ENCODE measurements around the gene B3GNT8. TPM values are rescaled to one million over a fixed set of nuclear protein-coding genes. Genes with fewer than 3 reads are reported as not detected.

The B3GNT8 gene
- total and polyA plus RNA-seq, 2 of the 8 experiments (the other 6 are each of a cell fraction or from before 2014, with no cell fraction given): 0.67 to 0.86 TPM

DNA sequence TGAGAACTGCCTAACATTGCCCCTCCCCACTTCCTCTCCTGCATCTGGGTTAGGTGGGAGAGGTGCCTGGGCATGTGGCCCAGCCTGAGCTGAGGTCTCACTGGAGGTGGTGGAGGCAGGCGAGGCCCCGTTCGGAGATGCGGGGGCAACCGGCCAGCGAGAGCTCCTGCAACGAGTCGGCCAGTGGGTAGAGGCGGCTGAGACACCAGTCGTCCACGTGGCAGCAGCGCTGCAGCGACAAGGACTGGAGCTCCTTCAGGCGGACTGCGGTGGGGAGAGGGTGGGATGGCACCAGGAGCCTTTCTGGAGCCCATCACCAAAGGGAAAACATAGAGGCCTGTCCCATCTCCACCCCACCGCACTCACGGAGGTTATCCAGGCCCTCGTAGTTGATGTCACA lies 6.0 kb upstream of the B3GNT8 start (continued):
- TF ChIP-seq, protein P1, sequence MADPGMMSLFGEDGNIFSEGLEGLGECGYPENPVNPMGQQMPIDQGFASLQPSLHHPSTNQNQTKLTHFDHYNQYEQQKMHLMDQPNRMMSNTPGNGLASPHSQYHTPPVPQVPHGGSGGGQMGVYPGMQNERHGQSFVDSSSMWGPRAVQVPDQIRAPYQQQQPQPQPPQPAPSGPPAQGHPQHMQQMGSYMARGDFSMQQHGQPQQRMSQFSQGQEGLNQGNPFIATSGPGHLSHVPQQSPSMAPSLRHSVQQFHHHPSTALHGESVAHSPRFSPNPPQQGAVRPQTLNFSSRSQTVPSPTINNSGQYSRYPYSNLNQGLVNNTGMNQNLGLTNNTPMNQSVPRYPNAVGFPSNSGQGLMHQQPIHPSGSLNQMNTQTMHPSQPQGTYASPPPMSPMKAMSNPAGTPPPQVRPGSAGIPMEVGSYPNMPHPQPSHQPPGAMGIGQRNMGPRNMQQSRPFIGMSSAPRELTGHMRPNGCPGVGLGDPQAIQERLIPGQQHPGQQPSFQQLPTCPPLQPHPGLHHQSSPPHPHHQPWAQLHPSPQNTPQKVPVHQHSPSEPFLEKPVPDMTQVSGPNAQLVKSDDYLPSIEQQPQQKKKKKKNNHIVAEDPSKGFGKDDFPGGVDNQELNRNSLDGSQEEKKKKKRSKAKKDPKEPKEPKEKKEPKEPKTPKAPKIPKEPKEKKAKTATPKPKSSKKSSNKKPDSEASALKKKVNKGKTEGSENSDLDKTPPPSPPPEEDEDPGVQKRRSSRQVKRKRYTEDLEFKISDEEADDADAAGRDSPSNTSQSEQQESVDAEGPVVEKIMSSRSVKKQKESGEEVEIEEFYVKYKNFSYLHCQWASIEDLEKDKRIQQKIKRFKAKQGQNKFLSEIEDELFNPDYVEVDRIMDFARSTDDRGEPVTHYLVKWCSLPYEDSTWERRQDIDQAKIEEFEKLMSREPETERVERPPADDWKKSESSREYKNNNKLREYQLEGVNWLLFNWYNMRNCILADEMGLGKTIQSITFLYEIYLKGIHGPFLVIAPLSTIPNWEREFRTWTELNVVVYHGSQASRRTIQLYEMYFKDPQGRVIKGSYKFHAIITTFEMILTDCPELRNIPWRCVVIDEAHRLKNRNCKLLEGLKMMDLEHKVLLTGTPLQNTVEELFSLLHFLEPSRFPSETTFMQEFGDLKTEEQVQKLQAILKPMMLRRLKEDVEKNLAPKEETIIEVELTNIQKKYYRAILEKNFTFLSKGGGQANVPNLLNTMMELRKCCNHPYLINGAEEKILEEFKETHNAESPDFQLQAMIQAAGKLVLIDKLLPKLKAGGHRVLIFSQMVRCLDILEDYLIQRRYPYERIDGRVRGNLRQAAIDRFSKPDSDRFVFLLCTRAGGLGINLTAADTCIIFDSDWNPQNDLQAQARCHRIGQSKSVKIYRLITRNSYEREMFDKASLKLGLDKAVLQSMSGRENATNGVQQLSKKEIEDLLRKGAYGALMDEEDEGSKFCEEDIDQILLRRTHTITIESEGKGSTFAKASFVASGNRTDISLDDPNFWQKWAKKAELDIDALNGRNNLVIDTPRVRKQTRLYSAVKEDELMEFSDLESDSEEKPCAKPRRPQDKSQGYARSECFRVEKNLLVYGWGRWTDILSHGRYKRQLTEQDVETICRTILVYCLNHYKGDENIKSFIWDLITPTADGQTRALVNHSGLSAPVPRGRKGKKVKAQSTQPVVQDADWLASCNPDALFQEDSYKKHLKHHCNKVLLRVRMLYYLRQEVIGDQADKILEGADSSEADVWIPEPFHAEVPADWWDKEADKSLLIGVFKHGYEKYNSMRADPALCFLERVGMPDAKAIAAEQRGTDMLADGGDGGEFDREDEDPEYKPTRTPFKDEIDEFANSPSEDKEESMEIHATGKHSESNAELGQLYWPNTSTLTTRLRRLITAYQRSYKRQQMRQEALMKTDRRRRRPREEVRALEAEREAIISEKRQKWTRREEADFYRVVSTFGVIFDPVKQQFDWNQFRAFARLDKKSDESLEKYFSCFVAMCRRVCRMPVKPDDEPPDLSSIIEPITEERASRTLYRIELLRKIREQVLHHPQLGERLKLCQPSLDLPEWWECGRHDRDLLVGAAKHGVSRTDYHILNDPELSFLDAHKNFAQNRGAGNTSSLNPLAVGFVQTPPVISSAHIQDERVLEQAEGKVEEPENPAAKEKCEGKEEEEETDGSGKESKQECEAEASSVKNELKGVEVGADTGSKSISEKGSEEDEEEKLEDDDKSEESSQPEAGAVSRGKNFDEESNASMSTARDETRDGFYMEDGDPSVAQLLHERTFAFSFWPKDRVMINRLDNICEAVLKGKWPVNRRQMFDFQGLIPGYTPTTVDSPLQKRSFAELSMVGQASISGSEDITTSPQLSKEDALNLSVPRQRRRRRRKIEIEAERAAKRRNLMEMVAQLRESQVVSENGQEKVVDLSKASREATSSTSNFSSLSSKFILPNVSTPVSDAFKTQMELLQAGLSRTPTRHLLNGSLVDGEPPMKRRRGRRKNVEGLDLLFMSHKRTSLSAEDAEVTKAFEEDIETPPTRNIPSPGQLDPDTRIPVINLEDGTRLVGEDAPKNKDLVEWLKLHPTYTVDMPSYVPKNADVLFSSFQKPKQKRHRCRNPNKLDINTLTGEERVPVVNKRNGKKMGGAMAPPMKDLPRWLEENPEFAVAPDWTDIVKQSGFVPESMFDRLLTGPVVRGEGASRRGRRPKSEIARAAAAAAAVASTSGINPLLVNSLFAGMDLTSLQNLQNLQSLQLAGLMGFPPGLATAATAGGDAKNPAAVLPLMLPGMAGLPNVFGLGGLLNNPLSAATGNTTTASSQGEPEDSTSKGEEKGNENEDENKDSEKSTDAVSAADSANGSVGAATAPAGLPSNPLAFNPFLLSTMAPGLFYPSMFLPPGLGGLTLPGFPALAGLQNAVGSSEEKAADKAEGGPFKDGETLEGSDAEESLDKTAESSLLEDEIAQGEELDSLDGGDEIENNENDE (IDR thresholded peaks at IDR 0.05; ENCODE audit: insufficient replicate concordance, low read length): no peak
- TF ChIP-seq POU5F1 (IDR thresholded peaks at IDR 0.05; ENCODE audit: low read depth, low read length) (no peak), TCF12 (IDR thresholded peaks at IDR 0.05; ENCODE audit: low read depth, low read length) (no peak), EZH2 (IDR thresholded peaks at IDR 0.05; ENCODE audit: low read depth, low read length, severe bottlenecking) (no peak), ASH2L (IDR thresholded peaks at IDR 0.05; ENCODE audit: low read length) (no peak), HDAC2 (IDR thresholded peaks at IDR 0.05; ENCODE audit: borderline replicate concordance in 1 of 2, low read depth in 2 of 2, low read length in 2 of 2) (no peak), SRF (IDR thresholded peaks at IDR 0.05; ENCODE audit: low read depth, low read length) (no peak), EGR1 (IDR thresholded peaks at IDR 0.05; ENCODE audit: borderline replicate concordance, low read depth, low read length) (no peak), KDM4A (IDR thresholded peaks at IDR 0.05; ENCODE audit: low read depth, low read length, severe bottlenecking) (no peak)
- TF ChIP-seq, protein P2, sequence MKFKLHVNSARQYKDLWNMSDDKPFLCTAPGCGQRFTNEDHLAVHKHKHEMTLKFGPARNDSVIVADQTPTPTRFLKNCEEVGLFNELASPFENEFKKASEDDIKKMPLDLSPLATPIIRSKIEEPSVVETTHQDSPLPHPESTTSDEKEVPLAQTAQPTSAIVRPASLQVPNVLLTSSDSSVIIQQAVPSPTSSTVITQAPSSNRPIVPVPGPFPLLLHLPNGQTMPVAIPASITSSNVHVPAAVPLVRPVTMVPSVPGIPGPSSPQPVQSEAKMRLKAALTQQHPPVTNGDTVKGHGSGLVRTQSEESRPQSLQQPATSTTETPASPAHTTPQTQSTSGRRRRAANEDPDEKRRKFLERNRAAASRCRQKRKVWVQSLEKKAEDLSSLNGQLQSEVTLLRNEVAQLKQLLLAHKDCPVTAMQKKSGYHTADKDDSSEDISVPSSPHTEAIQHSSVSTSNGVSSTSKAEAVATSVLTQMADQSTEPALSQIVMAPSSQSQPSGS (IDR thresholded peaks at IDR 0.05; ENCODE audit: low read length): no peak

Measured in H1 (cell line).